Nephron (organoid): Measurements from ENCODE around the gene CDHR2.
A peak's percentile ranks its signal among the peaks of the same experiment; 100 is the strongest.

Experiments used
- H3K27ac Mint-ChIP-seq, 3 experiments: 2 replicates each; pipeline ENCODE4 v1.8.0; 2020; ENCODE audit warnings: mixed read lengths in 3 of 3, mild to moderate bottlenecking in 2 of 3, moderate library complexity in 1 of 3
- H3K27me3 Mint-ChIP-seq: 2 replicates; pipeline ENCODE4 v1.8.0; 2021; ENCODE audit warnings: low read depth, mild to moderate bottlenecking, moderate library complexity, mixed read lengths
- H3K36me3 Mint-ChIP-seq: 2 replicates; pipeline ENCODE4 v1.8.0; 2020; ENCODE audit warnings: low read depth, mixed read lengths
- H3K4me1 Mint-ChIP-seq: 2 replicates; pipeline ENCODE4 v1.8.0; 2020; ENCODE audit warnings: mixed read lengths
- H3K4me3 Mint-ChIP-seq, 3 experiments: 2 replicates each; pipeline ENCODE4 v1.8.0; 2020; ENCODE audit warnings: mild to moderate bottlenecking in 3 of 3, mixed read lengths in 3 of 3, moderate library complexity in 2 of 3
- H3K9me3 Mint-ChIP-seq: 2 replicates; pipeline ENCODE4 v1.8.0; 2020; ENCODE audit warnings: mixed read lengths
- CTCF ChIP-seq, 3 experiments: fragments of 200-600 bp; sonication (generic); IDR thresholded peaks; one replicate each; pipeline ENCODE4 v1.5.0; 2021; ENCODE audit warnings: antibody characterized with exemption in 3 of 3; ENCODE audit not compliant: unreplicated experiment in 3 of 3

Gene CDHR2

DNA sequence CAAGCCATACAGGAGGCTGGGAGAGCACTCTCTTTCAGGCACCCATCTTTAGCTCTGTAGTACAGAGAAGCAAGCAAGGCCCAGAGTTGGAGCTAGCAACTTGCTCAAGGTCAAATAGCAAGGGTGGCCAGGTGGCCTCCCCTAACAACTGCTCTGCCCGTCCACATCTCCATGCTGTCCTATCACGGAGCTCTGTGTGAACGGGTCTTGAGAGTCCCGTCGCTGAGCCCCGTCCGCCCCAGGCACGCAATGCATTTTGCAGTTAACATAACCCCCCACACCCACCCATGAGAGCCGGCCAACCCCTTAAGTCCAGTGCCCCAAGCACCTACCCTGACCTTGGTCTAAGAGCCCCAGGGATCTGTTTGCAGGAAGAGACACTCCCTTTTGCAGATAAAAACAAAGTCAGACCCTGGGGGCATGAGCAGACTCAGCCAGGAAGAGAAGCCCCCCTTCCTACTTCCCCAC lies 13.4 kb upstream of the CDHR2 start:
- peaks cover 3% of the 10 kb centered on the region for H3K27me3 Mint-ChIP-seq
- peak overlapping the region; percentile 98 to 100 (median 99) for H3K4me3 Mint-ChIP-seq
- H3K27ac Mint-ChIP-seq: peak overlapping the region; percentile 98 to 99 (median 98)
- peaks cover 12% of the 10 kb centered on the region for H3K36me3 Mint-ChIP-seq
- no peak for TF ChIP-seq CTCF (IDR thresholded peaks at IDR 0.05; ENCODE audit: unreplicated experiment in 3 of 3)
- no peaks in the 10 kb centered on the region for H3K9me3 Mint-ChIP-seq
- H3K4me1 Mint-ChIP-seq: peaks cover 65% of the 10 kb centered on the region

GRCh38 chr5:176536132-176536901 lies 12.8 kb upstream of the CDHR2 start:
- Mint-ChIP-seq H3K4me1 (peaks cover 63% of the 10 kb centered on the region), H3K27me3 (peaks cover 8% of the 10 kb centered on the region), H3K4me3 (peak overlapping the region; percentile 98 to 100 (median 99)), H3K9me3 (no peaks in the 10 kb centered on the region), H3K27ac (peak overlapping the region; percentile 98 to 99 (median 98)), H3K36me3 (peaks cover 9% of the 10 kb centered on the region)
- TF ChIP-seq CTCF (IDR thresholded peaks at IDR 0.05; ENCODE audit: unreplicated experiment in 3 of 3): no peak

- Mint-ChIP-seq H3K4me1 (peaks cover 66% of the 10 kb centered on the region), H3K27ac (peak within 1 kb of the TSS; percentile 98 to 99 (median 98)), H3K27me3 (peaks cover 8% of the 10 kb centered on the region), H3K4me3 (peak within 1 kb of the TSS; percentile 98 to 100 (median 99)), H3K36me3 (peaks cover 9% of the 10 kb centered on the region), H3K9me3 (no peaks in the 10 kb centered on the region)
- TF ChIP-seq CTCF (IDR thresholded peaks at IDR 0.05; ENCODE audit: unreplicated experiment in 3 of 3): no peak
Measured at GRCh38 chr5:176536902-176537553, 12.1 kb upstream of the CDHR2 start, which contains the start of gene RNF44. RNF44 (minus strand) TSS chr5:176537402; CDS start chr5:176532472, 4,930 bp downstream.

- Mint-ChIP-seq H3K27ac (peak overlapping the region; percentile 96 to 98 (median 98)), H3K36me3 (peaks cover 9% of the 10 kb centered on the region), H3K4me3 (peak overlapping the region; percentile 98 to 100 (median 99)), H3K4me1 (peaks cover 72% of the 10 kb centered on the region), H3K27me3 (peaks cover 10% of the 10 kb centered on the region), H3K9me3 (no peaks in the 10 kb centered on the region)
- TF ChIP-seq CTCF (IDR thresholded peaks at IDR 0.05; ENCODE audit: unreplicated experiment in 3 of 3): no peak
Measured at GRCh38 chr5:176537554-176538229, 11.4 kb upstream of the CDHR2 start.

DNA sequence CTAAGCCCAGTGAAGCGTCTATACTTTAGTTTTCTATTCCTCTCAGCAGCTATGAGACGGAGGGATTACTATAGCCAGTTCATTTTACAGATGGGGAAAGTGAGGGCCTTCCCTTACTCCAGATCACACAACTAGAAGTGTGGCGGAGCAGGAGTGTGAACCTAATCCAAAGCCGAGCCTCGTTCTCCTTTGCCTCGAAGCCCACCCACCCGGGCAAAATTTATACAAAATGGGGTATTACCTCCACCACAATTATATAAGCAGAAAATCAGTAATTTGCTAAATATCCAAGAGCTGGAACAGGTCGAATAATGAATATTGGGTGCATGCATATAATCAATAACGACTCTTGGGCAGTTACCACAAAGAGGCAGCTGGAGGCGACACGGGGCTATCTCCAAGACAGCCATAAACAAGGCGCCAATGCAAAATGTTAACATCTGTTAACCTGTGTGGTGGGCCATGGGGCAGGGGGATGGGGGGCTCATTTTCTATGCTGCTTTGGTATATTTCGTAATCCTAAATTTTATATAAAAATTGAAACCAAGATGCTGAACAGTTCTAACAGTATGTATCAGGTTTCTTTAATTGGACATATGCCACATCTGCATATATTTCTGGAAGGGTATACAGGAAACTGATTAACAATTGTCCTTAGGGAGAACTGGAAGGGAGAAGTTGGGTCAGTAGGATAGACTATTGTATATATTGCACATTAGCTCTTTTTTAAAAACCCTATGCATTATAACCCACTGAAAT lies 10.7 kb upstream of the CDHR2 start:
- Mint-ChIP-seq H3K27ac (peak overlapping the region; percentile 96 to 98 (median 98)), H3K4me3 (peak overlapping the region; percentile 98 to 100 (median 99)), H3K9me3 (no peaks in the 10 kb centered on the region), H3K27me3 (peaks cover 10% of the 10 kb centered on the region), H3K4me1 (peaks cover 68% of the 10 kb centered on the region), H3K36me3 (peaks cover 6% of the 10 kb centered on the region)
- no peak for TF ChIP-seq CTCF (IDR thresholded peaks at IDR 0.05; ENCODE audit: unreplicated experiment in 3 of 3)
